Gastrocnemius medialis (tissue), 4 donors: ENCODE data around the gene SNRNP25.

Source experiments
- CTCF ChIP-seq, 5 experiments: fragments of 450-650 bp in 3 of 5; fragments of 200-600 bp in 2 of 5; sonication (generic) in 2 of 5; IDR thresholded peaks in 4 of 5; conservative IDR thresholded peaks in 1 of 5; 1 replicate in 4 of 5; 2 replicates in 1 of 5; pipeline ENCODE4 v1.5.1; 2016 to 2019; ENCODE audit warnings: antibody characterized with exemption in 5 of 5, mild to moderate bottlenecking in 3 of 5, moderate library complexity in 3 of 5
- POLR2A ChIP-seq, 2 donors: fragments of 450-650 bp; IDR thresholded peaks; one replicate each; pipeline ENCODE4 v1.6.1; 2017; ENCODE audit warnings: antibody characterized with exemption in 2 of 2, mild to moderate bottlenecking in 2 of 2, moderate library complexity in 2 of 2

DNA sequence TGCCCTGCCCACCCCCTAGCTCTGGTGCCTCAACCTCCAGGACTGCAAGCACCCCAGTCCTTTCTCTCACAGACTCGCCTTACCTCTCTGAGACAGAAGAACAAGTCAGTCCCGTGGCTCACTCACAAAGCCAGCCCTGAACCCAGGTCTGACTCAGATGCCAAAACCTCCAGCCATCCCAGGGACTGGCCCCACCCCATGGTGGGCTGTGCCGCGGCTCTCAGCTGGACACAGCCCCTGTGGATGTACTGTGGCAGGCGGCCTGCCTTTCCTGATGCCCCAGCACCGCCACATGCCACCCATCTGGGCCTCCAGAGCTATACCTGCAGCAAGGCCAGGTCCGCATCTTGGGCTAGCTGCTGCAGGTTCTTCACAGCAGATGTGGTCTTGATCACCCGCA lies 44.2 kb downstream of the SNRNP25 start:
- TF ChIP-seq CTCF (IDR thresholded peaks at IDR 0.05 in 4 of 5, conservative IDR thresholded peaks at IDR 0.05 in 1 of 5) (no peak), POLR2A (IDR thresholded peaks at IDR 0.05) (no peak)
